ENCODE measurements around the gene WNT10A. TPM values are rescaled to one million over a fixed set of nuclear protein-coding genes. Genes with fewer than 3 reads are reported as not detected.

The WNT10A gene
- total RNA-seq, 1 donor from 2014 or later: not detected

DNA sequence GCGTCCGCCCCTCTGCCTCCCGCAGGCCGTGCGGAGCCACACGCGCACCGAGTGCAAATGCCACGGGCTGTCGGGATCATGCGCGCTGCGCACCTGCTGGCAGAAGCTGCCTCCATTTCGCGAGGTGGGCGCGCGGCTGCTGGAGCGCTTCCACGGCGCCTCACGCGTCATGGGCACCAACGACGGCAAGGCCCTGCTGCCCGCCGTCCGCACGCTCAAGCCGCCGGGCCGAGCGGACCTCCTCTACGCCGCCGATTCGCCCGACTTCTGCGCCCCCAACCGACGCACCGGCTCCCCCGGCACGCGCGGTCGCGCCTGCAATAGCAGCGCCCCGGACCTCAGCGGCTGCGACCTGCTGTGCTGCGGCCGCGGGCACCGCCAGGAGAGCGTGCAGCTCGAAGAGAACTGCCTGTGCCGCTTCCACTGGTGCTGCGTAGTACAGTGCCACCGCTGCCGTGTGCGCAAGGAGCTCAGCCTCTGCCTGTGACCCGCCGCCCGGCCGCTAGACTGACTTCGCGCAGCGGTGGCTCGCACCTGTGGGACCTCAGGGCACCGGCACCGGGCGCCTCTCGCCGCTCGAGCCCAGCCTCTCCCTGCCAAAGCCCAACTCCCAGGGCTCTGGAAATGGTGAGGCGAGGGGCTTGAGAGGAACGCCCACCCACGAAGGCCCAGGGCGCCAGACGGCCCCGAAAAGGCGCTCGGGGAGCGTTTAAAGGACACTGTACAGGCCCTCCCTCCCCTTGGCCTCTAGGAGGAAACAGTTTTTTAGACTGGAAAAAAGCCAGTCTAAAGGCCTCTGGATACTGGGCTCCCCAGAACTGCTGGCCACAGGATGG is 7.1 kb upstream of the WNT10A start:
- no peaks in the 10 kb centered on the region for H3K9me3 ChIP-seq (ENCODE audit: control insufficient read depth in 3 of 3, low read length in 3 of 3)
- H3K4me3 ChIP-seq (ENCODE audit: low read length in 3 of 3): peak overlapping the region in 2 of 3 donors; percentile 31 to 35
- peak overlapping the region in 1 of 3 donors; percentile 8 for H3K9ac ChIP-seq (ENCODE audit: low read depth in 1 of 3, low read length in 3 of 3)
- no peak overlapping the region for H3K27ac ChIP-seq (ENCODE audit: low read depth, low read length)
- peaks cover 67 to 81% (median 73%) of the 10 kb centered on the region in 3 donors for H3K27me3 ChIP-seq (ENCODE audit: control insufficient read depth in 3 of 3, insufficient read depth in 3 of 3, low read length in 3 of 3)
- no peaks in the 10 kb centered on the region for H3K36me3 ChIP-seq (ENCODE audit: control insufficient read depth in 3 of 3, insufficient read depth in 3 of 3, low read length in 3 of 3)
- H3K4me1 ChIP-seq (ENCODE audit: control insufficient read depth in 3 of 3, insufficient read depth in 3 of 3, low read length in 3 of 3): peaks cover 0 to 25% (median 21%) of the 10 kb centered on the region in 3 donors

DNA sequence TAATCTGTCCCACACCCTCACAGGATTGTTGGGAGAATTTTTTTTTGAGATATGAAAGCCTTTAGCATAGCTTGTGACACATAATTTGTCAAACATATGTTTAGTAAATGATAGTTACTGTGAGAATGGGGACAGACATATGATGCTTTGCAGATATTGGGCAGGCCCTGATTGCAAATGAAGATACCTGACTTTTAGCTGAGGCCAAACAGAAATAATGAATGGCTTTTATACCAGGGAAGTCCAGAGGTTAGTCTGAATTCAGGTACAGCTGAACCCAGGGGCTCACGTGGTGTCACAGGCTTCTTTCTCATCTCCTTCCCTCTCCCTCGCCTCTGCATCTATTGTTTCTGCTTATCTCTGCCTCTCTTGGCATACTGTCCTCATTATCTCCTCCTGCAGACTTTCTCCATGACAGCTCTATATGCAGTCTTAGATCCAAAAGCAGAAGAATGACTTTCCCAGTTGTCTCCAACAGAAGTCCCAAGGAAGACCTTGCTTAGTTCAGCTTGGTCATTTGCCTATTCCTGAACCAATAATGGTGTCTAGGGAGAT is 4.9 kb upstream of the WNT10A start:
- H3K27ac ChIP-seq (ENCODE audit: low read depth, low read length): no peak overlapping the region
- H3K27me3 ChIP-seq (ENCODE audit: control insufficient read depth in 3 of 3, insufficient read depth in 3 of 3, low read length in 3 of 3): peaks cover 73 to 91% (median 85%) of the 10 kb centered on the region in 3 donors
- H3K4me1 ChIP-seq (ENCODE audit: control insufficient read depth in 3 of 3, insufficient read depth in 3 of 3, low read length in 3 of 3): peaks cover 5 to 27% (median 27%) of the 10 kb centered on the region in 3 donors
- no peak overlapping the region for H3K9ac ChIP-seq (ENCODE audit: low read depth in 1 of 3, low read length in 3 of 3)
- no peaks in the 10 kb centered on the region for H3K36me3 ChIP-seq (ENCODE audit: control insufficient read depth in 3 of 3, insufficient read depth in 3 of 3, low read length in 3 of 3)
- no peak overlapping the region for H3K4me3 ChIP-seq (ENCODE audit: low read length in 3 of 3)
- no peaks in the 10 kb centered on the region for H3K9me3 ChIP-seq (ENCODE audit: control insufficient read depth in 3 of 3, low read length in 3 of 3)

DNA sequence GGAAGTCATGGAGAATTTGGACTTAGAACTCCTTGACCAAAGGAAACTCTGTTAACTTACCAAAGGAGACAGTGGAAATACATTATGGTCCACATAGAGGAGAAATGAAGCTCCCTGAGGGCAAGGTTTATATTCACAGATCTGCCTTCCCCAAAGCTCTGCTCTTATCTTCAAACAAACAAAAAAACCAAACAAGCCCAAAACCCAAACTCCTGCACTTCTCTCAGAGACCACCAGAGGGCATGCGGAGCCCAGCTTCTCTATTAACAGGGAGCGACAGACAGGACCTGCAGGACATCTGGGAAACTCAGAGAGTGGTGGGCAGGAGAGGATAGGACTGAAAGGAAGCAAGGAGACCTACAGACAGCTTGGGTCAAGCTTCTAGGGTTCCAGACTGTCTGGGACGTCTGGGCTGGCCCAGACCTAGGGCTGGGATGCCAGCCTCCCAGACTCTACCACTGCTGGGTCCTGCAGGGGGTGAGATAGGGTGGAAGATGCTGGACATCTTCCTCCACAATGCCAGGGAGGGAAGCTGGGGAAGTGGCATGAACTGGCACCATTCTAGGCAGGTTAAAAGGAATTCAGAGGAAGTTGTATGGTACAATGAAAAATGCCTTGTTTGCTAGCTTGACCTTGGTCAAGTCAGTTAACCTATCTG is 4.0 kb upstream of the WNT10A start:
- no peaks in the 10 kb centered on the region for H3K9me3 ChIP-seq (ENCODE audit: control insufficient read depth in 3 of 3, low read length in 3 of 3)
- H3K36me3 ChIP-seq (ENCODE audit: control insufficient read depth in 3 of 3, insufficient read depth in 3 of 3, low read length in 3 of 3): no peaks in the 10 kb centered on the region
- no peak overlapping the region for H3K27ac ChIP-seq (ENCODE audit: low read depth, low read length)
- H3K4me1 ChIP-seq (ENCODE audit: control insufficient read depth in 3 of 3, insufficient read depth in 3 of 3, low read length in 3 of 3): peaks cover 5 to 22% (median 18%) of the 10 kb centered on the region in 3 donors
- no peak overlapping the region for H3K9ac ChIP-seq (ENCODE audit: low read depth in 1 of 3, low read length in 3 of 3)
- H3K27me3 ChIP-seq (ENCODE audit: control insufficient read depth in 3 of 3, insufficient read depth in 3 of 3, low read length in 3 of 3): peaks cover 74 to 91% (median 84%) of the 10 kb centered on the region in 3 donors
- no peak overlapping the region for H3K4me3 ChIP-seq (ENCODE audit: low read length in 3 of 3)

DNA sequence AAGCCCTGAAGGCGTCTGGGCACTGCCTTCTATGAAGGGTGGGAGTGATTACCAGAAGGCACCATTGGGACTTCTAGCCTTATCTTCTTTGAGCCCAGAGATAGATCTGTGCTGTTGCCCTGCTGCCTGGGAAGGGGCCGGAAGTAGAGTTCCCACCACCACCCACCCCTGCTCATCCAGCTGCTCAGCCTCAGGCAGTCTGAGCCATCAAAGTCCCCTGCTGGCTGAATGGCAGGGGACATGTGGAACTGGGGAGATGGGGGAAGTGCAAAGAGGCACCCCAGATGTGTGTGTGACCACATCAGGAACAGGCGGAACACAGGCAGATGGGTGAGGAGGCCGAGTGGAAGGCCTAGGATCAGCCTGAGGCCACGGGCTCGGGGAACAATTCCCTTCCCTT is 3.3 kb upstream of the WNT10A start:
- Histone ChIP-seq H3K9me3 (ENCODE audit: control insufficient read depth in 3 of 3, low read length in 3 of 3) (no peaks in the 10 kb centered on the region), H3K27me3 (ENCODE audit: control insufficient read depth in 3 of 3, insufficient read depth in 3 of 3, low read length in 3 of 3) (peaks cover 74 to 91% (median 84%) of the 10 kb centered on the region in 3 donors), H3K4me1 (ENCODE audit: control insufficient read depth in 3 of 3, insufficient read depth in 3 of 3, low read length in 3 of 3) (peaks cover 5 to 19% (median 17%) of the 10 kb centered on the region in 3 donors), H3K36me3 (ENCODE audit: control insufficient read depth in 3 of 3, insufficient read depth in 3 of 3, low read length in 3 of 3) (no peaks in the 10 kb centered on the region), H3K9ac (ENCODE audit: low read depth in 1 of 3, low read length in 3 of 3) (no peak overlapping the region), H3K27ac (ENCODE audit: low read depth, low read length) (no peak overlapping the region), H3K4me3 (ENCODE audit: low read length in 3 of 3) (no peak overlapping the region)

DNA sequence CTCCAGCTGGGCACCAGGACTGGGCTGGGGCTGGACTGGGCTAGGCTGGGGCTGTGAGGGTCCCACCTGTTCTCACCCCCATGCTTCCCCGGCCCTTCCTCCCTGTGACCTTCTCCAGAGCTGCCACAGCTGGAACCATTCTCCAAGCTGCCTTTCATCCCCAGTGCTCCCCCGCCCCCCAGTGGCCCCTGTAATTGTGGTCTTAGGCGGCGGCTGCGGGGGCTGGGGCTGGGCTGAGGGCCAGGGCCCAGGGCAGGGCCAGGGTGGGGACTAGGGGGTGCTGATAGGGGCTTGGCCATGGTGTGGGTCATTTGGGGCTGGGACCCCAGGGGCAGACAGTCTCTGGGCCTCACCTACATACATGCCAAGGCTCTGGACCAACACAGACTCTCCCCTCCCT is 2.8 kb upstream of the WNT10A start:
- Histone ChIP-seq H3K9ac (ENCODE audit: low read depth in 1 of 3, low read length in 3 of 3) (no peak overlapping the region), H3K4me3 (ENCODE audit: low read length in 3 of 3) (no peak overlapping the region), H3K4me1 (ENCODE audit: control insufficient read depth in 3 of 3, insufficient read depth in 3 of 3, low read length in 3 of 3) (peaks cover 5 to 20% (median 18%) of the 10 kb centered on the region in 3 donors), H3K36me3 (ENCODE audit: control insufficient read depth in 3 of 3, insufficient read depth in 3 of 3, low read length in 3 of 3) (no peaks in the 10 kb centered on the region), H3K27me3 (ENCODE audit: control insufficient read depth in 3 of 3, insufficient read depth in 3 of 3, low read length in 3 of 3) (peaks cover 74 to 91% (median 83%) of the 10 kb centered on the region in 3 donors), H3K9me3 (ENCODE audit: control insufficient read depth in 3 of 3, low read length in 3 of 3) (no peaks in the 10 kb centered on the region), H3K27ac (ENCODE audit: low read depth, low read length) (no peak overlapping the region)

DNA sequence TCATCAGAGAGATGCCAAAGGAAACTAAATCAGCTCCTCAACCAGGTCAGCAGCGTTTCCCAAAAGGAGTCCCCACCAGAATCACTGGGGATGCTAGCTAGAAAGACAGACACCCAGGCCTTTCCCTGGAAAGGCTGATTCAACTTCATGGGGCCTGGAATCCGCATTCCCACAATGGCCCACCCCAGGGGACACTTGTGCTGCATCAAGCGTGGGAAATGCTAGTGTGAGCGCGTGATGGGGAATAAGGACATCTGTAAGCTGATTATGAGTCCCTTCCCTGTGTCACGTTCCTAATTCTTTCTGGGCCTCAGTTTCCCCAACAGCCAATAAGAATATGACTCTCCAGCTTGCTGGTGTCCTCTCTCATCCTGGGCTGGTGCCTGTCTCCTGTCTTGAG is 2.2 kb upstream of the WNT10A start:
- no peak overlapping the region for H3K9ac ChIP-seq (ENCODE audit: low read depth in 1 of 3, low read length in 3 of 3)
- H3K4me1 ChIP-seq (ENCODE audit: control insufficient read depth in 3 of 3, insufficient read depth in 3 of 3, low read length in 3 of 3): peaks cover 5 to 17% (median 17%) of the 10 kb centered on the region in 3 donors
- H3K27me3 ChIP-seq (ENCODE audit: control insufficient read depth in 3 of 3, insufficient read depth in 3 of 3, low read length in 3 of 3): peaks cover 71 to 88% (median 80%) of the 10 kb centered on the region in 3 donors
- H3K36me3 ChIP-seq (ENCODE audit: control insufficient read depth in 3 of 3, insufficient read depth in 3 of 3, low read length in 3 of 3): no peaks in the 10 kb centered on the region
- H3K27ac ChIP-seq (ENCODE audit: low read depth, low read length): no peak overlapping the region
- H3K4me3 ChIP-seq (ENCODE audit: low read length in 3 of 3): no peak overlapping the region
- H3K9me3 ChIP-seq (ENCODE audit: control insufficient read depth in 3 of 3, low read length in 3 of 3): no peaks in the 10 kb centered on the region

DNA sequence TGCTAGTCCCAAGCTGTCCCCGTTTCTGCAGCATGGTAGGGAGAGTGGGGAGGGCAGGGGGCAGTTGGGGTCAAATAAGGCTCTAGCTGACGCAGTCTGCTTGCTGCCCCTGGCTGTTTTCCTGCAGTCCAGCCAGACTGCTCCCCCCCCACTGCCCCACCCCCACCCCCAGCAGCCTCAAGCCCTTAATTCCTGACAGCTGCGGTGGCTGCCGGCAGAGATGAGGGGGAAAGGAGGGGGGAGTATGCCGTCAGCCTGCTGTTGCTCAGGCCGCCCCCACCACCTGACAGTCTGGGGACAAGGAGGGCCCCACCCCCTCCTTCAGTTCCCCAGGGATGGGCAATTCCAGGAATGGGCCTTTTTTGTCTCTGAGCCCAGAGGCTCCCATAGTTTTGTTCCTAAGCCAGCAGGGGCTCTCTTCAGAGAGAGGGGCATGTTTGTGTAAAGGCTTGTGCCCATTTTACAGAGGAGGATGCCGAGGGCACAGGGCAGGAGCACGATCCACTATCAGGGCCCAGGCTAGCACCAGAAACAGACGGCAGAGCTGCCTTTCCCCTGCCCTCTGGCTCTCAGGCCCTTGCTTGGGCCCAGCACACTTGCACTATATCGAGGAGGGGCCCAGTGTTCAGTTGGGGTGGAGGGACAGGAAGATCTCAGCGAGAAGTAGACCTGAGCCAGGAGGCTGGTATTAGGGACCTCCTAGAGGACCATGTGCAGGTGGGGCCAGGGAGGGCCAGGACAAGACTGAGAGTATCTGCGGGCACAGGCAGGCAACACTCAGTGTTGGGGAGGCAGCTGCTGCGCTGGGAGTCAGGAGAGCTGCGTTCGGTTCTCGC is 1.5 kb upstream of the WNT10A start:
- Histone ChIP-seq H3K9me3 (ENCODE audit: control insufficient read depth in 3 of 3, low read length in 3 of 3) (no peaks in the 10 kb centered on the region), H3K4me3 (ENCODE audit: low read length in 3 of 3) (no peak overlapping the region), H3K9ac (ENCODE audit: low read depth in 1 of 3, low read length in 3 of 3) (no peak overlapping the region), H3K27me3 (ENCODE audit: control insufficient read depth in 3 of 3, insufficient read depth in 3 of 3, low read length in 3 of 3) (peaks cover 68 to 82% (median 73%) of the 10 kb centered on the region in 3 donors), H3K27ac (ENCODE audit: low read depth, low read length) (no peak overlapping the region), H3K36me3 (ENCODE audit: control insufficient read depth in 3 of 3, insufficient read depth in 3 of 3, low read length in 3 of 3) (no peaks in the 10 kb centered on the region), H3K4me1 (ENCODE audit: control insufficient read depth in 3 of 3, insufficient read depth in 3 of 3, low read length in 3 of 3) (peaks cover 9 to 15% (median 14%) of the 10 kb centered on the region in 3 donors)

DNA sequence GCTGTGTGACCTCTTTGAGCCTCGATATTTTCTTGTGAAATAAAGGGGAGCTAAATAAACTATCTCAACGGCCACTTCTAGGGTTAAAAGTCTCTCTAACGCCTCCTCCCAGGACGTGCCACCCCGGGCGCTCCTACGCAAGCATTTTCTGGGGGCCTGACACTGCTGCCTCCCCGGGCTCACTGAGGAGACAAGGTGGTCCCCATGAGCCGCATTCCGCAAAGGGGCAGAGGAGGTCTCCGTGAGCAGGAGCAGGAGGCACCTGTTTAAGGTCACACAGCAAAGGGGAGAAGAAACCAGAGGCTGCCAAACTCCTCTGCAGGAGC is 913 bp upstream of the WNT10A start:
- Histone ChIP-seq H3K9me3 (ENCODE audit: control insufficient read depth in 3 of 3, low read length in 3 of 3) (no peaks in the 10 kb centered on the region), H3K9ac (ENCODE audit: low read depth in 1 of 3, low read length in 3 of 3) (peak overlapping the region in 1 of 3 donors; percentile 8), H3K4me1 (ENCODE audit: control insufficient read depth in 3 of 3, insufficient read depth in 3 of 3, low read length in 3 of 3) (peaks cover 9 to 15% (median 14%) of the 10 kb centered on the region in 3 donors), H3K4me3 (ENCODE audit: low read length in 3 of 3) (peak overlapping the region in 1 of 3 donors; percentile 22), H3K27me3 (ENCODE audit: control insufficient read depth in 3 of 3, insufficient read depth in 3 of 3, low read length in 3 of 3) (peaks cover 62 to 79% (median 68%) of the 10 kb centered on the region in 3 donors), H3K27ac (ENCODE audit: low read depth, low read length) (no peak overlapping the region), H3K36me3 (ENCODE audit: control insufficient read depth in 3 of 3, insufficient read depth in 3 of 3, low read length in 3 of 3) (no peaks in the 10 kb centered on the region)

DNA sequence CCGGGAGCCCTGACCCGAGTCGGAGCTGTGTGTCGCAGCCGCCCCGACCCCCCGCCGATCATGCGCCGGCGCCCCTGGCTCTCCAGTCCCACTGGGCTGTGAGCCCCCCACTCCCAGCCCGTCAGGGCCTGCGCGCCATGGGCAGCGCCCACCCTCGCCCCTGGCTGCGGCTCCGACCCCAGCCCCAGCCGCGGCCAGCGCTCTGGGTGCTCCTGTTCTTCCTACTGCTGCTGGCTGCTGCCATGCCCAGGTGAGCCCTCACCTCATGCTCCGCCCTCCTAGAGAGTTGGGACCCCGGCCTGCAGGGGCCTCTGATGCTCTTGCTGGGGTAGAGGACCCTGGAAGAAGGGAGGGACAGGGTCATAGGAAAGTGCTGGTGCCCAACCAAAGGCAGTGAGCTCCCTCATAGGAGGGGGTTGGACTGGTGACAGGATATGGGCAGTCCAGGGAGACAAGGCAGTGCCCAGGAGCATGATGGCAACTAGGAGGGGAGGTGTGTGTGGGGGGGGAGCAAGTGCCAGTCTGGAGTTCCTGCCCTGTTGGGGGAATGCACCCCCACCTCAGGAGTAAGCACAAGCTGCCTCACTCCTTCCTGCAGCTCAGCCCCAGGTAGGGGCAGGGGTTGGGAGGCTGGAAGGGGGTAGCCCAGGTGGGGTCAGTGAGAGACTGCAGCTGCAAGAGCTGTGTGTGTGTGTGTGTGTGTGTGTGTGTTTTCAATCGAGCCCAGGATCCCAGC is 375 bp downstream of the WNT10A start:
- no peak overlapping the region for H3K27ac ChIP-seq (ENCODE audit: low read depth, low read length)
- no peaks in the 10 kb centered on the region for H3K36me3 ChIP-seq (ENCODE audit: control insufficient read depth in 3 of 3, insufficient read depth in 3 of 3, low read length in 3 of 3)
- H3K9ac ChIP-seq (ENCODE audit: low read depth in 1 of 3, low read length in 3 of 3): no peak overlapping the region
- H3K27me3 ChIP-seq (ENCODE audit: control insufficient read depth in 3 of 3, insufficient read depth in 3 of 3, low read length in 3 of 3): peaks cover 55 to 73% (median 63%) of the 10 kb centered on the region in 3 donors
- H3K9me3 ChIP-seq (ENCODE audit: control insufficient read depth in 3 of 3, low read length in 3 of 3): no peaks in the 10 kb centered on the region
- H3K4me3 ChIP-seq (ENCODE audit: low read length in 3 of 3): no peak overlapping the region
- H3K4me1 ChIP-seq (ENCODE audit: control insufficient read depth in 3 of 3, insufficient read depth in 3 of 3, low read length in 3 of 3): peaks cover 9 to 15% (median 14%) of the 10 kb centered on the region in 3 donors

All from skeletal muscle tissue (tissue), 4 donors.